Osteoblast (primary cell): ENCODE measurements around the gene DUSP14. TPM values are rescaled to one million over a fixed set of nuclear protein-coding genes. Genes with fewer than 3 reads are reported as not detected.

ENCODE experiments used
- DNase-seq: peaks from one replicate; pipeline ENCODE4 v3.0.0; 2011; ENCODE audit warnings: low spot score, mixed read lengths; ENCODE audit not compliant: insufficient read length; ENCODE audit errors: missing footprints
- H2AFZ ChIP-seq: 2 replicates; pipeline ENCODE4 v1.6.0; 2011; ENCODE audit warnings: mild to moderate bottlenecking, low read length
- H3K27ac ChIP-seq: 2 replicates; pipeline ENCODE4 v1.5.1; 2011; ENCODE audit warnings: mild to moderate bottlenecking, low read depth, low read length, moderate library complexity
- H3K27me3 ChIP-seq: 2 replicates; pipeline ENCODE4 v1.6.0; 2012; ENCODE audit warnings: mild to moderate bottlenecking, control low read depth, inconsistent platforms, low read length, moderate library complexity; ENCODE audit not compliant: insufficient read depth
- H3K36me3 ChIP-seq: 2 replicates; pipeline ENCODE4 v1.5.1; 2011; ENCODE audit warnings: mild to moderate bottlenecking, low read length, control low read depth, moderate library complexity; ENCODE audit not compliant: insufficient read depth
- H3K4me1 ChIP-seq: 2 replicates; pipeline ENCODE4 v1.5.1; 2011; ENCODE audit warnings: mild to moderate bottlenecking, low read length, control low read depth, moderate library complexity; ENCODE audit not compliant: insufficient read depth
- H3K4me2 ChIP-seq: 2 replicates; pipeline ENCODE4 v1.6.0; 2011; ENCODE audit warnings: mild to moderate bottlenecking, low read length; ENCODE audit not compliant: insufficient read depth
- H3K4me3 ChIP-seq: fragments of 200-600 bp; sonication (generic); 3 replicates; pipeline ENCODE4 v1.5.1; 2012; ENCODE audit warnings: mild to moderate bottlenecking, low read length, inconsistent platforms; ENCODE audit not compliant: insufficient read depth
- H3K79me2 ChIP-seq: 2 replicates; pipeline ENCODE4 v1.6.0; 2012; ENCODE audit warnings: mild to moderate bottlenecking, low read length, control low read depth, inconsistent platforms; ENCODE audit not compliant: insufficient read depth
- H3K9me3 ChIP-seq: 2 replicates; pipeline ENCODE4 v1.5.1; 2011; ENCODE audit warnings: low read depth, low read length, control low read depth
- H4K20me1 ChIP-seq: 2 replicates; pipeline ENCODE4 v1.6.0; 2012; ENCODE audit warnings: mild to moderate bottlenecking, low read length, control low read depth; ENCODE audit not compliant: insufficient read depth
- total RNA-seq: library from RNA; depleted of rRNA; stranded (reverse); fragments of >200 nt; gene quantifications from 2 replicates; pipeline ENCODE4 v1.2.3, GENCODE V29; 2012
- TF ChIP-seq, protein P1 (sequence below): IDR thresholded peaks from 2 replicates; pipeline ENCODE4 v1.5.1; 2011; ENCODE audit warnings: mild to moderate bottlenecking, low read depth, low read length, moderate library complexity; ENCODE audit errors: extremely low read depth

DUSP14 gene
- total RNA-seq, 1 donor, result 97.7 TPM

DNA sequence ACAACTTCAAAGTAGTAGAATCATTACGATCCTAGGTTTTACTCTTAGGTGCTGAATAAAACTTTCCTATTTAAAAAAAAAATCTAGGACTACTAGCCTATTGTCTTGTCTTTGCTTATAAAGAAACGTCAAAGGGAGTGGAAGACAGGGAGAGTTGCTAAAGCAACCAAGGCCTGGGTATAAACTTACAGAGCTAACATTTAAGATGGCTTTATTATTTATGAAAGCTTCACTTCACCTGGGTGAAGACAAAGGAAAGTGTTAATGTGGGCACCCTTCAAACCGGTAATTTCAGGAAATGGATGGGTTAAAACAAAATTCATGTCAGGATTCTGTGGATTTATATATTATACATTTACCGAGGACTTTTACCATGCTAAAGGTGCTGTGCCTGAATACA is 2.5 kb downstream of the DUSP14 start:
- peak overlapping the region; percentile 91 for H3K4me2 ChIP-seq
- peak overlapping the region; percentile 97 for H3K27ac ChIP-seq
- no peaks in the 10 kb centered on the region for H3K27me3 ChIP-seq
- no peaks in the 10 kb centered on the region for H3K36me3 ChIP-seq
- peaks cover 66% of the 10 kb centered on the region for H3K79me2 ChIP-seq
- peaks cover 67% of the 10 kb centered on the region for H3K4me1 ChIP-seq
- H2AFZ ChIP-seq, result no peak overlapping the region
- TF ChIP-seq, protein P1, sequence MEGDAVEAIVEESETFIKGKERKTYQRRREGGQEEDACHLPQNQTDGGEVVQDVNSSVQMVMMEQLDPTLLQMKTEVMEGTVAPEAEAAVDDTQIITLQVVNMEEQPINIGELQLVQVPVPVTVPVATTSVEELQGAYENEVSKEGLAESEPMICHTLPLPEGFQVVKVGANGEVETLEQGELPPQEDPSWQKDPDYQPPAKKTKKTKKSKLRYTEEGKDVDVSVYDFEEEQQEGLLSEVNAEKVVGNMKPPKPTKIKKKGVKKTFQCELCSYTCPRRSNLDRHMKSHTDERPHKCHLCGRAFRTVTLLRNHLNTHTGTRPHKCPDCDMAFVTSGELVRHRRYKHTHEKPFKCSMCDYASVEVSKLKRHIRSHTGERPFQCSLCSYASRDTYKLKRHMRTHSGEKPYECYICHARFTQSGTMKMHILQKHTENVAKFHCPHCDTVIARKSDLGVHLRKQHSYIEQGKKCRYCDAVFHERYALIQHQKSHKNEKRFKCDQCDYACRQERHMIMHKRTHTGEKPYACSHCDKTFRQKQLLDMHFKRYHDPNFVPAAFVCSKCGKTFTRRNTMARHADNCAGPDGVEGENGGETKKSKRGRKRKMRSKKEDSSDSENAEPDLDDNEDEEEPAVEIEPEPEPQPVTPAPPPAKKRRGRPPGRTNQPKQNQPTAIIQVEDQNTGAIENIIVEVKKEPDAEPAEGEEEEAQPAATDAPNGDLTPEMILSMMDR, result no peak
- H3K9me3 ChIP-seq, result no peaks in the 10 kb centered on the region
- peaks cover 13% of the 10 kb centered on the region for H4K20me1 ChIP-seq
- peak overlapping the region; percentile 87 for H3K4me3 ChIP-seq
- DNase-seq, result no peak

DNA sequence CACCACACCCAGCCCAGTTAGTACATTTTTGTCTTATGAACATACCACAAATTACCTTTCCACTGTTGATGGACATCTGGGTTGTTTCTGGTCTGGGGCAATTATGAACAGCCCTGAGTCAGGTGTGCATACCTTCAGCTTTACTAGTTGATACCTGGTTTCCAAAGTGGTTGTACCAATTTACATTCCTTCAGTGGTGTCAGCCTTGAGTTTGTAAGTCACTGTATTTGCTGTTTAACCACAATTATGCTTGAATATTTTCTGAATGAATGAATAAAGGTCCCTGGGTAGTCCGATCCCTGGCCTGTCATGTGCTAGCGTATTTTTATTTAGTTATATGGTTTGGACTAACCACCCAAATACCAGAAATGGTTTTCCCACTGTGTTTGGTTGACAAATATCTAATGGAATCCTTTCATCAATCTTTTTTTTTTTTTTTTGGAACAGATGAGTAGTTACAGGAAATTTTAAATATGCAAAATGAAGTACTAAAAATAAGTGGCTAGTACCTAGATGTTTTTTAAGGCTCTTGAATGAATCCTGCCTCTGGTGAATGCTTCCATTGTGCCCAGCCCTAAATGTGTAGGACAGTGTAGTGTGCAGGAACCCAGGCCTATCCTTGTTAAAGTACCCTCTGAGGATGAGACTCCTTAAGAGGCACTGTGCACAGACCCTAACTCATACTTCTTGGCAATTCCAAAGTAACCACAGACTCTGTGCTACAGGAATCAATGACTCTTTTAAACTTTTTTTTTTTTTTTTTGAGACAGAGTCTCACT is 3.7 kb downstream of the DUSP14 start:
- no peaks in the 10 kb centered on the region for H3K9me3 ChIP-seq
- H3K79me2 ChIP-seq, result peaks cover 78% of the 10 kb centered on the region
- H3K36me3 ChIP-seq, result no peaks in the 10 kb centered on the region
- peak; percentile 92 for DNase-seq
- H3K4me2 ChIP-seq, result peak overlapping the region; percentile 91
- peak overlapping the region; percentile 47 for H3K4me3 ChIP-seq
- peaks cover 57% of the 10 kb centered on the region for H3K4me1 ChIP-seq
- TF ChIP-seq, protein P1, result no peak
- peaks cover 13% of the 10 kb centered on the region for H4K20me1 ChIP-seq
- no peak overlapping the region for H2AFZ ChIP-seq
- H3K27ac ChIP-seq, result peak overlapping the region; percentile 97
- no peaks in the 10 kb centered on the region for H3K27me3 ChIP-seq

DNA sequence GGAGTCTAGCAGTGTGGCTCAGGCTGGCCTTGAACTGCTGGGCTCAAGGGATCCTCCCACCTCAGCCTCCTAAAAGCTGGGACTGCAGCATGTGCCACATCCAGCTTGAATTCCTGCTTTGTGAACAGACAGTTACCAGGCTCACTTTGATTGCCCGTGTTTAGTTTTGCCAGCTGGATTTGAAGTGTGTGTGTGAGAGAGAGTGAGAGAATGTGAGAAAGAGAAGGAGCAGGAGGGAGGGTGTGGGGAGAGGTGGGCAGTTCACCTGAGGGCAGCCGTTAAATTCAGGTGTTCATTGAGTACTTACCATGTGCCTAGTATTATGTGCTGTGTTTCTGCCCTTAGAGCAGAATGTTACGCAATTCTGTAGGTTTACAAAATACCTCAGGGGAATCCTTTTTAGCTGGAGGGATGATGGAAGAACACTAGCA is 4.7 kb downstream of the DUSP14 start:
- peaks cover 49% of the 10 kb centered on the region for H3K4me1 ChIP-seq
- no peaks in the 10 kb centered on the region for H3K36me3 ChIP-seq
- H3K79me2 ChIP-seq, result peaks cover 88% of the 10 kb centered on the region
- no peak overlapping the region for H2AFZ ChIP-seq
- peak overlapping the region; percentile 9 for H3K4me3 ChIP-seq
- DNase-seq, result no peak
- H3K27ac ChIP-seq, result peak overlapping the region; percentile 97
- H3K9me3 ChIP-seq, result no peaks in the 10 kb centered on the region
- TF ChIP-seq, protein P1, result no peak
- no peaks in the 10 kb centered on the region for H3K27me3 ChIP-seq
- peak overlapping the region; percentile 91 for H3K4me2 ChIP-seq
- H4K20me1 ChIP-seq, result peaks cover 19% of the 10 kb centered on the region

DNA sequence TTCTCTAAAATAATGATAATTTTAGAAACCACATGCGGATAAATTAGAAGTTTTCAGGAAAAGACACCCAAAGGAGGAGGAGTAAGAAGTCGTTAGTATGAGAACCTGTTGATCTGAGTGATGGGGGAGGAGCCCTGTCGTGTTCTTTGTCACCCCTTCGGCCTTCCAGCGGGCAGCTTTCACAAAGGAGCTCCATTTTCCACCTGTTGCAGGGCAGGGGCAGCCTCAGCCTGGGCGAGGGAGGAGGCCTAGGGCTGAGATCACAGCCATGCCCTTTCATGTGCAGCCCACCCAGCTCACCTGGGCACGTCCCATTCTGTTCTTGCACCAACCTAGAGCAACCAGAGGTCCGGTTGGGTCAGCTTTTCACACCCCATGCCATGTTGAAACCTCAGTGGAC is 5.3 kb downstream of the DUSP14 start:
- Histone ChIP-seq H4K20me1 (peaks cover 23% of the 10 kb centered on the region), H3K27me3 (no peaks in the 10 kb centered on the region)

More for the DNA sequence above, 5.3 kb downstream of the DUSP14 start:
- Histone ChIP-seq H3K36me3 (no peaks in the 10 kb centered on the region), H3K4me2 (no peak overlapping the region), H3K4me3 (no peak overlapping the region), H3K4me1 (peaks cover 49% of the 10 kb centered on the region), H2AFZ (no peak overlapping the region), H3K9me3 (no peaks in the 10 kb centered on the region), H3K79me2 (peaks cover 93% of the 10 kb centered on the region), H3K27ac (peak overlapping the region; percentile 97)
- DNase-seq, result no peak
- TF ChIP-seq, protein P1, result no peak
